Smooth muscle cell of the brain vasculature (primary cell): ENCODE results near the gene IFNA1.
"Not testable (repeated sequence)": the region's sequence is repeated elsewhere in the genome, so short reads cannot be mapped to it uniquely, and the experiment has no call there.

Source experiments
- DNase-seq: peaks from one replicate; pipeline ENCODE4 v3.0.0-alpha.2; 2012; ENCODE audit warnings: low read depth, low spot score

The IFNA1 gene

GRCh38 chr9:21440139-21440538 lies at the start of gene IFNA1:
Gene IFNA1, plus strand, starts transcription at chr9:21440439. Its CDS starts 69 bp downstream, at chr9:21440508.
- DNase-seq = no peak

DNA sequence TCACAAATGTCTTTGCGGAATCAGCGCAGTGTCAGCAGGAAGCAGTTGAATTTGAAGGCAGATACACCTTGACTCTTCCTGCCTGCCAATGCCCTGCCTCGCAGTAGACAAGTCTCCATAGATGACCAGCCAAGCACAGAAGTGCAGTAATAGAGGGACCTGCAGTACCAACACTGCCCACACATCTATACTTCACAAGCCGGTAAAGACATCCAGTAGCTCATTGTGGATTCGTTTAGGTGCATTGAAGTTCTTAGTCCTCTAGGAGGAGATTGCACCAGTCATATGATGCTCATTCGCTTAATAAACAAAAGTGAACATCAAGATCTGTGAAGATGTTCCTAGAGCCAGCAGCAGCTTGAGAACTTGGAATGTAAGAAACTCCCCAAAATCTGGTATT lies 48.0 kb upstream of the IFNA1 start:
- no peak for DNase-seq

DNA sequence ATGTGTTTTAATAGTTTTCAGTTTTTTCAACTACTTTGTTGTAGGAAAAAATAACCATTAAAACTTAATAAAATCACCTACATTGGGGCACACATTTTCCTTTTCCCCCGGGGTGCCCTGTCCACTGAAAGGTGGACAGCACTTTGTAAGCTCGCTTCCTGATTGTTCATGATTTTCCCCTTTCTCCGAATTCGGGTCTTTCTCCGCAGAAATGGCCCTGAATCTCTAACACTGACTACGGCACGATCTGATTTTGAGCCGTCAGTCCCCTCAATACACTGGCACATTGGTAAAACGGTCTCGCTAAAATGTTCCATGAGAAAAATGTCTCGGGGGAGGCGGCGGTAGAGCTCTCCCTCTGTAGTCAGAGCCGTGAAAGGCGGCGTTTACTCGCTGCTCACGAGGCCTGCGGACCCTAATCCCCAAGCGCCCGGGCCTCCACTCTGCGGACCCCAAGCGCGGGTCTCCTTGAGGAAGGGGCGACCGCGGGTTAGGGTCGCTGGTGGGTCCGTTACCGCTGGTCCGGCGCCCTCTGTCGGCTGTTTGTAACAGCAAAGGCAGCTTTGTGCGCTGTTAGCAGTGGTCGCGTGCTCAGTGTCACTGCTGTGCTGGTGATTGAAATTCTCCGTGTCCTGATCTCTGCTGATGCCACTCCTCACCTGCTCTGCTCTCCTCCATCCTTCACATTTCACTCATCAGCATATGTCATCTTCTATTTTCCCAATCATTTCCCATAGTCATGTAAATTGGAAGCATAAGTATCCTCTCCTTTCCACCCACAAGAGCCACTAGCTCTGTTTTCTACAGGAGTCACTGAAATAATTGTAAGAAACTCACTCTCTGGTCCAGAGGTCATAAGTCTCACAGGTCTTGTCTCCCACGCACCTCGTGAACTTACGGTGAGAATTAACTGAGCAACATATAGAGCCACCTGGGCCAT lies 44.2 kb upstream of the IFNA1 start:
- DNase-seq = no peak

DNA sequence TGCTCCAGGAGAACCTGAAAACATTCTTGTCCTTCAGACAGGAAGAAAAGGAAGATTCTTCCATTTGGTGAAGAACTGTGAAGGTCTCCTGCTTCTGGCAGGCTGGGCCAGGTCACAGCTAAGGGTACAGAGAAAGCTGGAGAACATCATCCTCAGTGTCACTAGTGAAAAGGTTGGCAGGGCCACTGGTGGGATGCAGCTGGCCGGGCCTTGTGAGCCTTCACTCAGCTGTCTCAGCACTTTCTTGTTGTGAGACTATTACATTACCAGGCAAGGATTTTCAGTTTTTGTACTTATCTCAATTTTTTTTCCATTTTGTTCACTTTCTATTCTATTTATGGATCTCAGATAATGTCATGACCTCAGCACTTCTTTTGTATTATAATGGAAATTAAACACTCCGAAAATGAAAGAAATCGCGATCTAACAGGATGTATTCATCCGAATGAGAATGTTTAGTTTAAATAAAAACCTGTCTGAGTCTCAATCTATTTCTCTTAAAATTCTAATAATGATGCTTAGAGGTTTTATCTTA lies 41.2 kb upstream of the IFNA1 start:
- no peak for DNase-seq

- DNase-seq = no peak
Measured at GRCh38 chr9:21399956-21400355, 40.3 kb upstream of the IFNA1 start.

DNA sequence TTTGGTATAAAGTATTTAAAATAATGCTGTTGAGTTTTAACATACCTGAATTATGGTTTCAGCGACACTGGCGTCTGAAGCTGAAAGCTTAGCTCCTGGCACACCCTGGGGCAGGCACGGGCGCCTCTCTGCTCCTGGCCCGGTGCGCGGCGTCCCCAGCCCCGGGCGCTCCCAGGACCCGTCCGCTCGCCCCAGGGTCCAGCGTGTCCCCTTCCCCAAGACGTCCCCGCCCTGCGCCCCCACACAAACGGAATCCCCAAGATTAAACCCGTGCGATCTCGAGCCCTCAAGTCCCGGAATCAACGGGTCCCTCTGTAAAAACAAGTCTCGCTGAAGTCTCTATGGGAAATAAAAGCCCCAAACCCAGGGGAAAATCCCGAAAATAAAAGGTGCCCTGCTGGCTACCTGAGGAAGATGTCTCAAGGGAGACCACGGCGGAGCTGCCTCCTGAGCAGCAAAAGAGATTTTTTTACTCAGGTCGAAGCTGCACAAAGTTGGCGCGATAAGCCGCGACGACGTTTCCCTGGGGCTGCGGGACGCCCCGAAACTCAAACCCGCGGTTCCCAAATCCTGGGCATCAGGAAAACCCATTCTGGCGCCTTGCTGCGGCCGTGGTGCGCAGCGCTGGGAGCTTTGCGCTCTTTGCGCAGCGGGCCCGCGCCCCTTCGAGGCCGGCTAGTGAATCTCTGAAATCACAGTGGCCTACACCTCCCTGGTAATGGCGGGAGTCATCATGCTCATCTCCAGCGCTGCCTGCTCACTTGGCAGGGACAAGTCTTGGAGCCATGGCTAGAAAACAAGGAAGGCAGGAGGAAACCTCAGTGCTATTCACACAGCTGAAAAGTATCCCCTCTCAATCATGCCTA lies 37.6 kb upstream of the IFNA1 start:
- DNase-seq = no peak

DNA sequence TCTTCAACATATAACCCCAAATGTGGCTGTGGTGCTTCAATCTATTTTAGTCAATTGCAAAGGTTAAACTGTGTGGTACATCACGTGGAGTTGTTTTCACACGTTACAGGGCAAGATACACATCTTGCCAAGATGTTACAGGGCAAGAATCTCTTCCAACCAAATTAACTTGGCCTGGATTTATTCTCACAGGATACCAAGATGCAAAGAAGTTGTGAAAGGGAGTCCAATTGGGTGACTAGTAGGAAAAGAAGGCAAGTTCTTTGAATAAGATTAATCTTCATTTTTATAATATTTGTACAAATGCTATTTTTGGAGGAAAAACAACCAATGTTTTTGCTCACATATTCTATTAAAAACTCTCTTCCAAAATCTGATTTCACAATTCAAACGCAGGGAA lies 36.1 kb upstream of the IFNA1 start:
- no peak for DNase-seq

DNA sequence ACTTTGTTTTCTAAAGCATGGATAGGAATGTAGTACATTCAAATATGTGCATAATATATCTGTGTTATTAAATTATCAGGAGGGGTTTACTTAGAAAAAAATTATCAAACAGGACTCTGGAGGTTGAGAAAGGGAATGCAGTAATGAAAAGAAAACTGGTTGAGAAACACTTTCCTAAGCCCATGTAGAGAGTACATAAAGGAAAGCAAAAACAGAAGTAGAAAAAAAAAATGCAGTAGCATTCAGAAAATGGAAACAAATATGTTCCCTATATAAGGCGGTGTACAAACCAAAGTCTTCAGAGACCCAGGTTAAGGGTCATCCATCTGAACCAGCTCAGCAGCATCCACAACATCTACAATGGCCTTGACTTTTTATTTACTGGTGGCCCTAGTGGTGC lies 31.4 kb upstream of the IFNA1 start, which contains the start of gene IFNA8:
Gene IFNA8, plus strand, starts transcription at position 301 of the 400 bp plus-strand sequence. Its CDS starts 60 bp downstream, at position 361.
- no peak for DNase-seq

- DNase-seq = no peak
Measured at GRCh38 chr9:21412107-21412506, 28.1 kb upstream of the IFNA1 start.

DNA sequence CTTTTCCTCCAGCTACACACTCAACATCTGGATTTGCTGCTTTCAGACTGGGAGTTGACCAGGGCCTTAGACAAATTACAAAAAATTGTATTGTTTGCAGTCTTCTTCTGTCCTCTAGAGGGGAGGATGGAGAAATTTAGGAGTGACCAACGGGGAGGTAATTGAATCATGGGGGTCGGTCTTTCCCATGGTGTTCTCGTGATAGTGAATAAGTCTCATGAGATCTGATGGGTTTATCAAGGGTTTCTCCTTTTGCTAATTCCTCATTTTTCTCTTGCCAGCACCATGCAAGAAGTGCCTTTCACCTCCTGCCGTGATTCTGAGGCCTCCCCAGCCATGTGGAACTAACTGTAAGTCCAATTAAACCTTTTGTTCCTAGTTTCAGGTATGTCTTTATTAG lies 27.1 kb upstream of the IFNA1 start:
- no peak for DNase-seq

- DNase-seq = no peak
Measured at GRCh38 chr9:21413624-21414023, 26.6 kb upstream of the IFNA1 start.

GRCh38 chr9:21414220-21414940 lies 25.9 kb upstream of the IFNA1 start:
- no peak for DNase-seq

- DNase-seq = no peak
Measured at GRCh38 chr9:21415493-21416267, 24.6 kb upstream of the IFNA1 start.

- no peak for DNase-seq
Measured at GRCh38 chr9:21428235-21428634, 12.0 kb upstream of the IFNA1 start.

- no peak for DNase-seq
Measured at GRCh38 chr9:21429191-21429590, 11.0 kb upstream of the IFNA1 start.

DNA sequence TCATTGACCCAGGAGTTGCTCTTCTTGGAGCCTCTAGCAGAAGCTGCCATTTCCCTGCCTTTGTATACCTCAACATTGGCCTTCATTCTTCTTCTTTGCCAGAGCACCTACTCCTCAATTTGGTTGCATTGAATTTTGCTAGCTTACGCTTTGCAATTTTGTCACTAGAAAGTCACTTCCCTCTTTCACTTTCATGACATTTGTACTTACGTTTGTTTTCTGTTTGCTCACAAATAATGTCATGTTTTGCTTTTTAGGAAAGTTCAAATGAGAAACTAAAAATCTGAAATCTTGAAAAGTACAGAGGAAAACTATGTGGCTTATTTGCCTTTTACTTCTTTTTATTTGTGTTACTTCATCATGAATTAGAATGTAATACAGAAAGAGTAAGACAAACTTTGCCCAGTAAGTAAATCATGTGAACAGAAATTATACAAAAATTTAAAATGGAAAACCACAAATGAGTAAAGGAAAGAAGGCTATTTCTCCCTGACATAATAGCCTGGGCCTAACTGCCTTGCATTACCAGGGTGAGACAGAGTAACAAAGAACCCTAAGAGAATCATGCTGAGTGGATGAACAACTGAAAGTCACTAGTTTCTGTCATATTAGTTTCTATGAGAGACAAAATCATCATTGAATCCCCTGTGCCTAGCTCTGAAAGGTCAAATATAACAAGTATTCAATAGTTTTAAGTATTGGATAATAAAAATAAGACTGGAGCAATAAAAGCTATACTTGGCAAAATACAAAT lies 7.4 kb upstream of the IFNA1 start:
- no peak for DNase-seq

- DNase-seq = peak; percentile 44
Measured at GRCh38 chr9:21434202-21435014, 5.8 kb upstream of the IFNA1 start.

- DNase-seq = not testable (repeated sequence)
Measured at GRCh38 chr9:21435015-21435383, 5.2 kb upstream of the IFNA1 start.
